Fibroblast of the aortic adventitia (primary cell): ENCODE data around the gene GPAM. TPM values are rescaled to one million over a fixed set of nuclear protein-coding genes. Genes with fewer than 3 reads are reported as not detected.

Source experiments
- DNase-seq: peaks from one replicate; pipeline ENCODE4 v3.0.0-alpha.2; 2010; ENCODE audit warnings: low read depth
- H3K4me3 ChIP-seq: 2 replicates; pipeline ENCODE4 v1.5.1; 2011; ENCODE audit warnings: low read depth, mild to moderate bottlenecking, control low read depth, low read length, moderate library complexity
- total RNA-seq: library from RNA; depleted of rRNA; stranded (reverse); fragments of >200 nt; gene quantifications from 2 replicates; pipeline ENCODE4 v1.2.3, GENCODE V29; 2012; ENCODE audit warnings: low replicate concordance
- TF ChIP-seq, protein P1 (sequence below): IDR thresholded peaks from 2 replicates; pipeline ENCODE4 v1.5.1; 2011; ENCODE audit warnings: mild to moderate bottlenecking, low read length, control low read depth, inconsistent platforms; ENCODE audit not compliant: insufficient read depth

The GPAM gene
- total RNA-seq, 1 donor = 10.9 TPM

DNA sequence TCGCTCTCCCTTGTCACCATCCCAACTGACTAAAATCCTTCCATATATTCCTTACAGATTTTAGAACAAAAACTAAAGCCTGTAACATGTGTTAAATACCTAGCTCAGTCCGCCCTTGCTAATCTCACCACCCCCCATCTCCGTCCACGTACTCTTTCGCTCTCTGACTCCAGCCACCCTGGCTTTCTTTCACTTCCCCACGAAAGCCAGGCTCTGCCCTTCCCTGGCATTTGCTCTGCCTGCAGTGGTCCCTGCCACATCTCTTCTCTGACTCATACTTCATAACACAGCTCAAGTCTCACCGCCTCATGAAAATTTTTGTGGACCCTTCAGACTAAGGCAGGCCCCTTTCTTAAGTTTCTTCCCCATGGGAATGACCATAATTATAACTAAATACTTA, 11.7 kb upstream of the GPAM start:
- no peak overlapping the region for H3K4me3 ChIP-seq
- TF ChIP-seq, protein P1, sequence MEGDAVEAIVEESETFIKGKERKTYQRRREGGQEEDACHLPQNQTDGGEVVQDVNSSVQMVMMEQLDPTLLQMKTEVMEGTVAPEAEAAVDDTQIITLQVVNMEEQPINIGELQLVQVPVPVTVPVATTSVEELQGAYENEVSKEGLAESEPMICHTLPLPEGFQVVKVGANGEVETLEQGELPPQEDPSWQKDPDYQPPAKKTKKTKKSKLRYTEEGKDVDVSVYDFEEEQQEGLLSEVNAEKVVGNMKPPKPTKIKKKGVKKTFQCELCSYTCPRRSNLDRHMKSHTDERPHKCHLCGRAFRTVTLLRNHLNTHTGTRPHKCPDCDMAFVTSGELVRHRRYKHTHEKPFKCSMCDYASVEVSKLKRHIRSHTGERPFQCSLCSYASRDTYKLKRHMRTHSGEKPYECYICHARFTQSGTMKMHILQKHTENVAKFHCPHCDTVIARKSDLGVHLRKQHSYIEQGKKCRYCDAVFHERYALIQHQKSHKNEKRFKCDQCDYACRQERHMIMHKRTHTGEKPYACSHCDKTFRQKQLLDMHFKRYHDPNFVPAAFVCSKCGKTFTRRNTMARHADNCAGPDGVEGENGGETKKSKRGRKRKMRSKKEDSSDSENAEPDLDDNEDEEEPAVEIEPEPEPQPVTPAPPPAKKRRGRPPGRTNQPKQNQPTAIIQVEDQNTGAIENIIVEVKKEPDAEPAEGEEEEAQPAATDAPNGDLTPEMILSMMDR = no peak
- no peak for DNase-seq

DNA sequence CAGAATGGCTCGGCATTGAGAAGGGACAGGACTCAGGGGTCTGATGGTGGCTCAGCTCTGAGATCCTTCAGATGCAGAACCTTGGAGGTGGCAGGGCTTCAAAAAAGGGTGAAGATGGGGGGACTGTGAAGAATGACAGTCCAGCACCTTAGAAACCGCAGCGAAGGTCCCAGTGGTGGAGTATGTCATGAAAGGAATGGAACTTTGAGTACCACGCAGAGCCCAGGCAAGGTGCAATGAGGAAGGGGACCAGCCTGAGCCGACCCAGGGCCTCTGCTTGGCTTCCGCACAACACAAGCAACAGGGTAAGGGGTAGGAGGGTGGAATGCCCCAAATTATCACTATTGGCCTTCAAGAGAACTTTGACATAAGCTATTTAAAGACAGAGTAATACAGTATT, 8.2 kb upstream of the GPAM start:
- no peak overlapping the region for H3K4me3 ChIP-seq
- TF ChIP-seq, protein P1 = no peak
- no peak for DNase-seq

DNA sequence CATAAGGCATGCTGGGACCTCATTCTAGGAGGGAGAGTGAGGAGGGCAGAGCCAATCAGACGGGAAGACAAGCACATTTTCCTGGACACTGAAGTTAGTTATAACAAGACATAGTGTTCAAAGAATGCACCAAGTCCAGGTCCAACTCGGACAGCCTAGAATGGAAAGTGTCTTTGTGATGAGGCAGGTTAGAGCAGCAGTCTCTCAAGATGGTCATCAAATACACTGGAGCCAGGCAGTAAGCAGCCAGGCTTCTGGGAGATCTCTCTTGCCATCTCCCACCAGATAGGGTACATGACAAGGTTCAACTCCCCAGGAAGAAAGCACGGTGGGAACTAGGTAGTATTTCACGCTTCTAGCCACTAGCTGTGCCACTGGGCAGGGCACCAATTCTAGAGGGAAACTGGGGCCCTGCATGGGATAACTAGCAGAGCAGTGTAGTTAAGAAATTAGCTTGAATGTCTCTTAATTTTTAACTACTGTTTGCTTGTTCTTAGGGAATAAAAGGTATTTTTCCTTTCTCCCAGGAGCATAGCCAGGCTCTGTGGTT, 7.6 kb upstream of the GPAM start:
- H3K4me3 ChIP-seq = no peak overlapping the region
- DNase-seq = no peak
- TF ChIP-seq, protein P1 = no peak

DNA sequence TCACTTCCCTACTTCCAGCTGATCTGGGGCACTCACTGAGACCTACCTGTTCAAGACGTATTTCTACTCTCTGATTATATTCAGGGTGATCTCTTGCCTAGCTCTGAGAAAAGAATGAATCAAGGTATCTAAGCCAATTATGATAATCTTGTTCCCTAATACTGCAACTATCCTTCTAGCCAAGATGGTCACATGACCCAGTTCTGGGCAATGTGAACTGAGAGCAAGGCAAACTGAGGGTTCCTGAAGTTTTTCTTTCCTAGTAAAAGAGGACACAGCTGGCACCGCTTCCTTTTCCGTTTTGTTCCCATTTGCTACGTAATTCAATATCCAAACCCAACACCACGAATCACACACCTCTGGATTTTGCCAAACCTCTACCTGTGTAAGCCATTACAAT, 5.9 kb upstream of the GPAM start:
- DNase-seq = no peak
- H3K4me3 ChIP-seq = no peak overlapping the region
- TF ChIP-seq, protein P1 = no peak

DNA sequence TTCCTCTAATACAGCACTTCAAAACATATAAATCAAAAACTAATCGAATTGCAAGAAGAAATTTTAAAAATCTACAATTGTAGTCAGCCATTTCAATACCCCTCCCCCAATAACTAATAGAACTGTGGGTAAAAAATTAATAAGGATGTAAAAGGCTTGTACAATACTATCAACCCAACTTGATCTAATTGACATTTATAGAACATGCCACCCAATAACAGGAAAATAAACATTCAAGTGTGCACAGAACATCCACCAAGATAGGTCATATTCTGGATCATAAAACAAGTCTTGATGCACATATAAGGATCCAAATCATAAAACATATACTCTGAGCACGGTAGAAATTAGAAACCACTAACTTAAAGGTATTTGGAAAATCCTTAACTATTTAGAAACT, 4.0 kb upstream of the GPAM start:
- DNase-seq = no peak
- TF ChIP-seq, protein P1 = no peak
- H3K4me3 ChIP-seq = no peak overlapping the region

DNA sequence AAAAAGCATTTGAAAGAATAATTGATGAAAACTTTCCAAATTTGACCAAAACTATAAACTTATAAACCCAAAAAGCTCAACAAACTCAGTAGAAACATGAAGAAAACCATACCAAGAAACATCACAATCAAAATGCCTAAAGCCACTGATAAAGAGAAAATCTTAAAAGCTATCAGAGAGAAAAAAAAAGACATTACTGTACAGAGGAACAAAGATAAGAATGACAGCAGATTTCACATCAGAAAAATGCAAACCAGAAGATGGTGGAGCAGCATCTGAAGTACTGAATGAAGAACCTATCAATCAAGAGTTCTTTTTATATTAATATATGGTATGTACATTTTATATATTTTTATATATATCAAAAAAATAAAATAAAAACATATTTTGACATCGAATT, 2.4 kb upstream of the GPAM start:
- no peak for DNase-seq
- H3K4me3 ChIP-seq = no peak overlapping the region
- TF ChIP-seq, protein P1 = no peak

DNA sequence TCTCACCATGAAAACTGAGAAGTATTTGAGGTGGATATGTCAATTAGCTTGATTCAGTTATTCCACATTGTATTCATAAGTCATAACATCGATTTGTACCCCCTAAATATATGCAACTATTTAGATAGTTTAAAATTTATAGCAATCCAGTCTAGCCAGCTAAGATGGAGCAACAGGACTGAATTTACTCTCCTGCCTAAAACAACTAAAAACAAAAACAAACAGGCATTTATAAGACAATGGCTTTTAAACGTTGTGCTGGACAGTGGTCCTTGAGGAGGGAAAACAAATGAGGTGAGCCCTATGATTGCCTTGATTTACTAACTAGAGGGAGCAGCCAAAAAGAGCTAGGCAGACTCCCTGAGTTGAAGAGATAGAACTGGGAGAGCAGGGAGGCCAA, 814 bp upstream of the GPAM start:
- H3K4me3 ChIP-seq = peak overlapping the region; percentile 96
- TF ChIP-seq, protein P1 = no peak
- no peak for DNase-seq
